Tibial nerve (tissue), 3 donors: ENCODE measurements around the gene GABRR1.

Experiments used
- CTCF ChIP-seq, 5 experiments: fragments of 200-600 bp in 3 of 5; fragments of 450-650 bp in 2 of 5; sonication (generic) in 3 of 5; IDR thresholded peaks; one replicate each; pipeline ENCODE4 v1.5.1; 2016 to 2019; ENCODE audit warnings: antibody characterized with exemption in 5 of 5, mild to moderate bottlenecking in 3 of 5, moderate library complexity in 2 of 5
- POLR2A ChIP-seq, 2 donors: fragments of 450-650 bp; IDR thresholded peaks; one replicate each; pipeline ENCODE4 v1.6.1; 2017; ENCODE audit warnings: antibody characterized with exemption in 2 of 2, mild to moderate bottlenecking in 2 of 2, moderate library complexity in 2 of 2

DNA sequence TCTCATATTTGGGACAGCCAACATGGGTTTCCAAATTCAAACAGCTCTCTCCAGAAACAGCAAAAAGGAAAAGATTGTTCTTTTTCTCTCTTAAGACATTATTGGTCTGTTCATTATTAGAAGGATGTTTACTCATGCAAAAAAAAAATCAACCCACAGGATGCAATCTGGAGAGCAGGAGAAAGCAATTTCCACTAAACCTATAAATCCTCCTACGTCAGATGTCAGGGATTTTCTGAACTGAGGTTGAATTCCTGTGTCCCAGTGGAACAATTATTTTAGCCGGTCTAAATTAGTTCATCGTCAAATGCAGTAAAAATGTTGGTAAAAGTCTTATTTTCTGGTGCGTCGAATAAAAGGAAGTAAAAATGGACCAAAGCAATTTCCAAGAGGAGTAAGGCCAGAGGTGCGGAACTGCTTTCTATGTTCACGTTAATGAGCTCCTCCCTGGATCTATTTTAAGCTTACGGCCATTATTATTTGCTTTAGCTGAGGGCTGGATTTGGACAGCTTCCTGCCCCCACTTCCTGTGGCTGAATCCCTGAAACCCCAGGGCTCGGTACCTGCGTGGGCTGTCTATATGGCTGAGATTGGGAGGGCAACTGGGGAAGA, at the start of gene GABRR1:
- no peak for TF ChIP-seq CTCF (IDR thresholded peaks at IDR 0.05)
- no peak for TF ChIP-seq POLR2A (IDR thresholded peaks at IDR 0.05)
